Measurements from ENCODE around the gene EPHA4.
"Not testable (repeated sequence)": the region's sequence is repeated elsewhere in the genome, so short reads cannot be mapped to it uniquely, and the experiment has no call there.

Gene EPHA4

GRCh38 chr2:221539246-221539645, 32.9 kb downstream of the EPHA4 start:
- DNase-seq (ENCODE audit: low read depth, low spot score), result no peak

- no peak for DNase-seq (ENCODE audit: low read depth, low spot score)
These were observed 36.3 kb downstream of the EPHA4 start for GRCh38 chr2:221535824-221536223.

- DNase-seq (ENCODE audit: low read depth, low spot score), result no peak
These were observed 38.8 kb downstream of the EPHA4 start for GRCh38 chr2:221533299-221533698.

- DNase-seq (ENCODE audit: low read depth, low spot score), result no peak
These were observed 39.5 kb downstream of the EPHA4 start for GRCh38 chr2:221532641-221533040.

- DNase-seq (ENCODE audit: low read depth, low spot score), result no peak
These were observed 41.5 kb downstream of the EPHA4 start for GRCh38 chr2:221530653-221531037.

- no peak for DNase-seq (ENCODE audit: low read depth, low spot score)
These were observed 42.0 kb downstream of the EPHA4 start for GRCh38 chr2:221529943-221530652.

- DNase-seq (ENCODE audit: low read depth, low spot score), result no peak
These were observed 42.7 kb downstream of the EPHA4 start for GRCh38 chr2:221529177-221529942.

- no peak for DNase-seq (ENCODE audit: low read depth, low spot score)
These were observed 44.3 kb downstream of the EPHA4 start for GRCh38 chr2:221527776-221528309.

- DNase-seq (ENCODE audit: low read depth, low spot score), result no peak
These were observed 47.9 kb downstream of the EPHA4 start for GRCh38 chr2:221524158-221524557.

- DNase-seq (ENCODE audit: low read depth, low spot score), result no peak
These were observed 50.8 kb downstream of the EPHA4 start for GRCh38 chr2:221521233-221521845.

- DNase-seq (ENCODE audit: low read depth, low spot score), result no peak
These were observed 53.0 kb downstream of the EPHA4 start for GRCh38 chr2:221518935-221519625.

- DNase-seq (ENCODE audit: low read depth, low spot score), result no peak
These were observed 53.7 kb downstream of the EPHA4 start for GRCh38 chr2:221518201-221518934.

GRCh38 chr2:221517696-221518151, 54.4 kb downstream of the EPHA4 start:
- no peak for DNase-seq (ENCODE audit: low read depth, low spot score)

- DNase-seq (ENCODE audit: low read depth, low spot score), result no peak
These were observed 54.9 kb downstream of the EPHA4 start for GRCh38 chr2:221517146-221517695.

GRCh38 chr2:221515864-221516263, 56.2 kb downstream of the EPHA4 start:
- DNase-seq (ENCODE audit: low read depth, low spot score), result no peak

- no peak for DNase-seq (ENCODE audit: low read depth, low spot score)
These were observed 57.6 kb downstream of the EPHA4 start for GRCh38 chr2:221514305-221515040.

GRCh38 chr2:221513232-221513631, 58.9 kb downstream of the EPHA4 start:
- no peak for DNase-seq (ENCODE audit: low read depth, low spot score)

- DNase-seq (ENCODE audit: low read depth, low spot score), result not testable (repeated sequence)
These were observed 60.8 kb downstream of the EPHA4 start for GRCh38 chr2:221511325-221511724.

- no peak for DNase-seq (ENCODE audit: low read depth, low spot score)
These were observed 65.6 kb downstream of the EPHA4 start for GRCh38 chr2:221506469-221506868.

- no peak for DNase-seq (ENCODE audit: low read depth, low spot score)
These were observed 66.5 kb downstream of the EPHA4 start for GRCh38 chr2:221505605-221506004.
